NCI-H2107 treated with DMSO at 0.1 percent for 48 hours (cell line): Measurements from ENCODE around the gene GID4.
A peak's percentile ranks its signal among the peaks of the same experiment; 100 is the strongest.
"Not testable (repeated sequence)": the region's sequence is repeated elsewhere in the genome, so short reads cannot be mapped to it uniquely, and the experiment has no call there.

ENCODE experiments used
- DNase-seq: peaks from one replicate; lab custom pipeline; 2025; ENCODE audit not compliant: unreplicated experiment; lab: John Stamatoyannopoulos, UW

The GID4 gene

GRCh38 chr17:18038861-18039534 lies at the start of gene GID4, which contains the start of gene ATPAF2:
GID4 (plus strand) TSS chr17:18039408; CDS start chr17:18039465, 57 bp downstream.
ATPAF2 (minus strand) TSS chr17:18039168; CDS start chr17:18039013, 155 bp downstream.
- DNase-seq: peak; percentile 82

GRCh38 chr17:17989618-17990017 lies 49.6 kb upstream of the GID4 start:
- no peak for DNase-seq

- DNase-seq: no peak
Measured at GRCh38 chr17:17990282-17990681, 48.9 kb upstream of the GID4 start.

DNA sequence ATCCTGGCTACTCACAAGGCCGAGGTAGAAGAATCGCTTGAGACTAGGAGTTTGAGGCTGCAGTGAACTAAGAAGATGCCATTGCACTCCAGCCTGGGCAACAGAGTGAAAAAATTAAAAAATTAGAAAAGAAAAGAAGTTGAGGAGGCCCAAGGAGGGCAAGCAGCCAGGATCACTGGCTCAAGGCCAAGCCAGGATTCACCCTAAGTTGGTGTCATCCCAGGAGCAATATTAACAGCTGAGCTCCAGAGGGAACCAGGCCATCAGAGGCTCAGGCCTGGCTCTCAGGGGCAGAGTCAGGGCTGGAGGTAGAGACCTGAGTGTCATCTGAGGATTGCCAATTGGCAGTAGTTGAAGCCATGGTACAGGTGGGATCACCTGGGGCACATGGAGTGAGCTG lies 45.8 kb upstream of the GID4 start:
- no peak for DNase-seq

GRCh38 chr17:17993852-17994251 lies 45.4 kb upstream of the GID4 start:
- no peak for DNase-seq

- no peak for DNase-seq
Measured at GRCh38 chr17:17994271-17995069, 44.7 kb upstream of the GID4 start.

- not testable (repeated sequence) for DNase-seq
Measured at GRCh38 chr17:17995887-17996286, 43.3 kb upstream of the GID4 start.

GRCh38 chr17:17998934-17999333 lies 40.3 kb upstream of the GID4 start:
- no peak for DNase-seq

DNA sequence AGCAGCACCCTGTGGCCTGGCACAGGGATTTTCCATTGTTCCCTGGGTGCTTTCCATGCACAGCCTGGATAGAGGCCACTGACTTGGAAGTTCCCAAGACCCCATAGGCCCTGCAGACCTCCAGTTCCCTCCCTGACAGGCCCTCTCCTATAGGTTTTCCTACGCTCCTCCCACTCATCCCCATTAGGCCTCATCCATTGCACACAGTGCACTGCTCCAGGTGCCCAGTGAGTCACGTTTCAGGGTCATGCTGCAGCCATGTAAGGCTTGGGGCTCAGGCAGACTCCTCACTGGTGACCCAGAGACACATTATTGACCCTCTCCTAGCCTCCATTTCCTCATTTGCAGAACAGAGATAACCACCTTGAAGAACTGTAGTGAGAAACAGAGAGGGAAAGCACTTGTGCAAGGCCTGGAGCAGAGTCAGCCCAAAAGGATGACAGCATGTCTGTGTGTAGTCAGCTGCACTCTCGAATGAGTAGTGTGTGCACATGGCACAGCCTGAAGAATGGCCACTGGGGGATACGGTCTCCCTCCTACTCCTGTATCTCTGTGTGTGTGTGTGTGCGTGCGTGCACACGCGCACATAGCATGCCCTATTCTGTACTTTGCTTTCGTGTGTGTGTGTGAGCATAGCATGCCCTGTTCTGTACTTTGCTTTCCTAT lies 39.7 kb upstream of the GID4 start:
- no peak for DNase-seq

GRCh38 chr17:18000030-18000408 lies 39.2 kb upstream of the GID4 start:
- no peak for DNase-seq

DNA sequence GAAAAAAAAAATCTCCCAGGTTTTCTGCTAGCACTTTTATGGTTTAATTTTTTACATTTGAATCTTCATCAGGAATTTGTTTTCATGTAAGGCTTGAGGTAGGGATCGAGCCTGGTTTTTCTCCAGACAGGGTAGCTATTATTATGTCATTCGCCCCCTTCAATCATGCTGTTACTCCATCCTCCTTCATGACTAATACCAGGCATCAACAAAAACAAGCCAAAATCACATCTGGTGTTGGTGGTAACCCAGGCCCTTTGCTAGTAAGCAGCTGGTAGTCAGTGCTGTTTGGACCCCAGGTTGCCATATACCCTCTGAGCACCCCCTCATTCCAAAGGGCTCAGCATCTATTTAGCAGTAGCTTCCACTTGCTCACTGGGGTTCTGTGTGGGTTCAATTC lies 37.0 kb upstream of the GID4 start:
- DNase-seq: no peak

DNA sequence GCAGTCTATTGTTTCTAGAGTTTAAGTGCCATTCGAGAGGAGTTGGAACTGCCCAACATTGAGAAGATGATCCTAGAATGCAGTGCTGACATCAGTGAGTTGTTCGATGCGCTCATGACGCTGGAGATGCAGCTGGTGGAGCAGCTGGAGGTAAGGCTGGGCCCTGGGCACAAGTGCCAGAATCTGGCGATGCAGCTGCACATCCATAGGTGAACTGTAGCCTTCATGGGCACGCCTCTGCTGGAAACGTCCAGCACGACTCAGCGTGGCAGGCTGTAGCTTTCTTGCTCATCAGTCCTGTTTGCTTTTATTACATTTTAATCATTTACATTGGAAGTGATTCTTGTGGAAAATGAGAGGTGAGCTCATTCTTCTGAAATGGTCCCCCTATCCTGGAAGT lies 34.9 kb upstream of the GID4 start:
- peak; percentile 63 for DNase-seq

DNA sequence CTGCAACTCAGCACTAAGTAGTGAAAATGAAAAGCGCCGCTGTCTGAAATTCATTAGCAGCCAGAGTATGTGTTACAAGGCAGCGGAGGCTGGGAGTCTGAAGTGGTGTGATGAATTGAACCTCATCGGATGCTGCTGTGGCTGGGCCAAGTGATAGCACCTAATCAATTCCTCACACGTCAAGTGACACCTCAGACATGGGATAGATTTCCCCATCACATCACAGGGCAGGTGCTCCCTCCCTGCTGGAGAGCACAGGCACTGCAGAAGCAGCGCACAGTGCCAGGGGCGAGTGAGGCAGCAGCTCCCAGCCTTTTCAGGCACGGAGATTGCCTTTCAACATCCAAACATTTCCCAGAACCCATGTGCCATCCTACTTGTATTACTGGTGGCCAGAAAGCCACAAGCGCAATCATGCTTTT lies 34.3 kb upstream of the GID4 start:
- no peak for DNase-seq

- no peak for DNase-seq
Measured at GRCh38 chr17:18005496-18005895, 33.7 kb upstream of the GID4 start.

DNA sequence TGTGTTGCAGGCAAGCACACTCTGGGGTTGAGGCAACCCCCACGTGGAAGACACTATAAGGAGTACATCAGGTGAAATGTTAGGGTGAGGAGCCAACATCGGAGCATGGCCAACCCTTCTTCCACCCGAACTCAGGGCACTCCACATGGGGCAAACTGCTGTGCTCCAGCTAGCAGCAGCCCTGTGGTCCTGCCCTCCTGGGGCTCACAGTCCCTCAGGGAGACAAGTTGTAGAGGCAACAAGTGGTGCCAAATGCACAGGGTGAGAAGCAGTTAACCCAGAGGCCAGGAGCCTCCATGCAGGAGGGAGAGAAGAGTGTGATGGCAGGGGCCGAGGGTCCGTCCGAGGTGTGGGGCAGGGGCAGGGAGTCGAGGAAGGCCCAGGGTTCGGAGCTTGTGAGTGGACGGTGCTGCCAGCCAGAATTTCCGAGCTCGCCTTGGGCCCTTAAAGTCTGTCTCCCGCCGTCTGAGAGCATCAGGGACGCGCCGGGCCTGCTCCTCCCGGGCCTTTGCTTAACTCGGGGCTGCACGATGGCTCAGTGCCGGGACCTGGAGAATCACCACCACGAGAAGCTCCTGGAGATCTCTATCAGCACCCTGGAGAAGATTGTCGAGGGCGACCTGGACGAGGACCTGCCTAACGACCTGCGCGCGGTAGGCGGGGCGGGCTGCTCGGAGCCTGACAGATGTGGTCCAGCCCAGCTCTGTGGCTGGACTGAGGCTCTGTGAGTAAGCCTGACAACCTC lies 32.5 kb upstream of the GID4 start:
- no peak for DNase-seq

GRCh38 chr17:18008496-18009268 lies 30.5 kb upstream of the GID4 start:
- DNase-seq: no peak

GRCh38 chr17:18009609-18010420 lies 29.4 kb upstream of the GID4 start:
- DNase-seq: no peak

GRCh38 chr17:18011286-18011685 lies 27.9 kb upstream of the GID4 start:
- no peak for DNase-seq

DNA sequence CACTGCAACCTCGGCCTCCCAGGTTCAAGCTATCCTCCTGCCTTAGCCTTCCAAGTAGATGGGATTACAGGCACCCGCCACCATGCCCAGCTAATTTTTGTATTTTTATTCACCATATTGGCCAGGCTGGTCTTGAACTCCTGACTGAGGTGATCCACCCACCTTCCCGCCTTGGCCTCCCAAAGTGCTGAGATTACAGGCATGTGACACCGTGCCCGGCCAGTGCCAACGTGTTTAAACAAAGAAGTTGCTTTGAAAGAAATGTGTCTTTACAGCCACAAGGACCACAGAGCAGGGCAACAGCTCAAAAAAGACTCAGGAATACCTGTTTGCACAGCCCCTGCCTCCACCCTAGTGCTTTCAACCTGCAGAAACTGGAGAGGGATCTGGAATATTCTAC lies 25.2 kb upstream of the GID4 start:
- no peak for DNase-seq

DNA sequence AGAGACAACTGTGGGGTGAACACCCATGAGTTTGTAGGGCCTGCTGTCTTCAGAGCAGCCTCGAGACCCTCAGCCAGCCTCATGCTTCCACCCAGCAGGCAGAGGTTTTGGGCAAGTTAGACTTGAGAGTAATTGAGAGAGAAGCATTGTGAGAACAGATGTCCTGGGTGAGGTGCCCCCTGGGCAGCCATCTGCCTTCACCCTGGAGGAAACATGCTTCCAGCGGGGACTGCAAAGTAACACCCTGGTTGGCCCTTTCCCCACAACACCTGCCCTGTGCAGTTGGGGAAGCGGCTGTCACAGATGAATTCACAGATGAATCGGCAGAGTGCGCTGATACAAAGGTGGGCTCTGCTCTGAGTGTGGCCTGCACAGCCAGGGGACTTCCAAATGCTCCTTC lies 23.6 kb upstream of the GID4 start:
- DNase-seq: no peak
